ENCODE measurements around the gene RAD50. TPM values are rescaled to one million over a fixed set of nuclear protein-coding genes. Genes with fewer than 3 reads are reported as not detected.

Gene RAD50
- polyA plus RNA-seq, 1 of the 3 experiments (the other 2 are of a cell fraction) = 20.0 TPM

GRCh38 chr5:132673939-132674630 lies 117.3 kb downstream of the RAD50 start, which contains the start of gene IL4:
Gene IL4 (plus strand): TSS chr5:132673989. CDS start chr5:132674051, 62 bp downstream.
- Histone ChIP-seq H3K4me1 (ENCODE audit: control insufficient read depth in 1 of 2, insufficient read depth in 2 of 2, low read depth in 1 of 2, low read length in 1 of 2) (peaks cover 3 to 26% of the 10 kb centered on the region in 2 experiments; a peak in 3 of 4 replicates), H3K27ac (ENCODE audit: low read depth in 2 of 2, low read length in 1 of 2) (peak within 1 kb of the TSS; percentile 6 to 92; a peak in 3 of 4 replicates), H3K9me3 (no peaks in the 10 kb centered on the region), H3K9ac (peak within 1 kb of the TSS; percentile 59), H3K27me3 (ENCODE audit: insufficient read depth) (no peaks in the 10 kb centered on the region), H3K4me2 (peak within 1 kb of the TSS; percentile 68), H3K36me3 (replicated peaks in 1 of 2; ENCODE audit: control insufficient read depth in 1 of 2, insufficient read depth in 2 of 2, low read length in 1 of 2) (no peaks in the 10 kb centered on the region), H3K79me2 (ENCODE audit: insufficient read depth) (no peaks in the 10 kb centered on the region), H2AFZ (ENCODE audit: low read depth) (peak within 1 kb of the TSS; percentile 80), H3K9me2 (no peaks in the 10 kb centered on the region), H3K4me3 (ENCODE audit: low read depth in 2 of 2, low read length in 1 of 2) (peak within 1 kb of the TSS; percentile 6 to 37; a peak in 2 of 4 replicates), H3F3A (replicated peaks; ENCODE audit: insufficient read depth) (peaks cover 27% of the 10 kb centered on the region), H4K20me1 (ENCODE audit: insufficient read depth) (no peaks in the 10 kb centered on the region)
- ChIA-PET CTCF (interaction anchor here (0.7 to 1.1 kb wide), 3 partner anchors 8 to 44 kb away, joined by 3 read pairs; no protein-coding TSS in a partner anchor), POLR2A (no interaction called here)
- WGBS (ENCODE audit: low lambda C conversion rate) = 81% methylated on average over 14 of the region's 14 CpGs
- DNase-seq = no peak
- no peak for TF ChIP-seq ELF1 (IDR thresholded peaks at IDR 0.05)

GRCh38 chr5:132674671-132675506 lies 118.1 kb downstream of the RAD50 start:
- Histone ChIP-seq H3K4me1 (ENCODE audit: control insufficient read depth in 1 of 2, insufficient read depth in 2 of 2, low read depth in 1 of 2, low read length in 1 of 2) (peaks cover 0 to 26% of the 10 kb centered on the region in 2 experiments; a peak in 3 of 4 replicates), H3K9ac (peak overlapping the region; percentile 59), H2AFZ (ENCODE audit: low read depth) (peak overlapping the region; percentile 80), H3K4me3 (ENCODE audit: low read depth in 2 of 2, low read length in 1 of 2) (peak overlapping the region; percentile 6 to 37; a peak in 2 of 4 replicates), H4K20me1 (ENCODE audit: insufficient read depth) (no peaks in the 10 kb centered on the region), H3K36me3 (replicated peaks in 1 of 2; ENCODE audit: control insufficient read depth in 1 of 2, insufficient read depth in 2 of 2, low read length in 1 of 2) (no peaks in the 10 kb centered on the region), H3F3A (replicated peaks; ENCODE audit: insufficient read depth) (peaks cover 27% of the 10 kb centered on the region), H3K4me2 (peak overlapping the region; percentile 68), H3K27ac (ENCODE audit: low read depth in 2 of 2, low read length in 1 of 2) (peak overlapping the region; percentile 31 to 92; a peak in 3 of 4 replicates), H3K9me2 (no peaks in the 10 kb centered on the region), H3K79me2 (ENCODE audit: insufficient read depth) (no peaks in the 10 kb centered on the region), H3K27me3 (ENCODE audit: insufficient read depth) (no peaks in the 10 kb centered on the region), H3K9me3 (no peaks in the 10 kb centered on the region)
- no peak for DNase-seq
- WGBS (ENCODE audit: low lambda C conversion rate) = 48% methylated on average over 7 of the region's 13 CpGs
- POLR2A ChIA-PET = interaction anchor here (0.7 kb wide), 1 partner anchor 17 kb away, joined by 5 read pairs; the partner anchor contains the start of gene IL13
- CTCF ChIA-PET = interaction anchor here (1.1 kb wide), 2 partner anchors 9 to 40 kb away, joined by 3 read pairs; no protein-coding TSS in a partner anchor
- TF ChIP-seq FOSL2 (IDR thresholded peaks at IDR 0.05; ENCODE audit: borderline replicate concordance, low read depth) (peak; percentile 58; the same call in 1 of the 2 replicates), FOXM1 (IDR thresholded peaks at IDR 0.05; ENCODE audit: low read depth) (no peak), CHD2 (IDR thresholded peaks at IDR 0.05; ENCODE audit: low read length, partially characterized antibody) (no peak), YY1 (IDR thresholded peaks at IDR 0.05; ENCODE audit: low read depth) (no peak), USF2 (IDR thresholded peaks at IDR 0.05; ENCODE audit: borderline replicate concordance, low read depth, low read length) (no peak), GABPA (IDR thresholded peaks at IDR 0.05; ENCODE audit: low read depth) (no peak), MXI1 (IDR thresholded peaks at IDR 0.05; ENCODE audit: low read depth, low read length) (no peak), SMC3 (IDR thresholded peaks at IDR 0.05; ENCODE audit: low read depth, low read length) (no peak), CTCF (IDR thresholded peaks at IDR 0.05) (no peak), USF1 (IDR thresholded peaks at IDR 0.05; ENCODE audit: borderline replicate concordance, low read depth) (no peak), GATA2 (CRISPR knock-in tag; IDR thresholded peaks at IDR 0.05) (no peak), NRF1 (IDR thresholded peaks at IDR 0.05; ENCODE audit: low read depth, low read length) (no peak), RFX5 (IDR thresholded peaks at IDR 0.05; ENCODE audit: low read length) (no peak), NFIC (IDR thresholded peaks at IDR 0.05; ENCODE audit: borderline replicate concordance) (peak; percentile 88), FOXJ3 (CRISPR knock-in tag; IDR thresholded peaks at IDR 0.05) (no peak), EZH2phosphoT487 (IDR thresholded peaks at IDR 0.05; ENCODE audit: borderline replicate concordance, low read depth) (no peak), TAF1 (IDR thresholded peaks at IDR 0.05; ENCODE audit: borderline replicate concordance, low read depth, low read length) (0 out of 2 replicates have a peak, but pooled peaks have one; percentile 22), SIN3A (IDR thresholded peaks at IDR 0.05; ENCODE audit: borderline replicate concordance, low read depth, low read length) (0 out of 2 replicates have a peak, but pooled peaks have one; percentile 13), ELF1 (IDR thresholded peaks at IDR 0.05) (peak; percentile 12; the same call in 1 of the 2 replicates), RAD21 (IDR thresholded peaks at IDR 0.05; ENCODE audit: low read length) (no peak), TEAD4 (IDR thresholded peaks at IDR 0.05; ENCODE audit: borderline replicate concordance, insufficient read depth) (0 out of 2 replicates have a peak, but pooled peaks have one; percentile 41), JUND (IDR thresholded peaks at IDR 0.05) (peak; percentile 67), POLR2AphosphoS5 (IDR thresholded peaks at IDR 0.05; ENCODE audit: low read depth, low read length) (no peak; the same call in 1 of the 2 replicates)
